HG02885 (cell line): ENCODE data around the gene GOLGA8M.
"Not testable (repeated sequence)": the region's sequence is repeated elsewhere in the genome, so short reads cannot be mapped to it uniquely, and the experiment has no call there.

Experiments
- ATAC-seq: cut with Tn5 transposase; IDR thresholded peaks from one replicate; pipeline ENCODE4 v1.9.1; 2021; ENCODE audit warnings: mild to moderate bottlenecking; ENCODE audit not compliant: unreplicated experiment, poor library complexity

Gene GOLGA8M, protein sequence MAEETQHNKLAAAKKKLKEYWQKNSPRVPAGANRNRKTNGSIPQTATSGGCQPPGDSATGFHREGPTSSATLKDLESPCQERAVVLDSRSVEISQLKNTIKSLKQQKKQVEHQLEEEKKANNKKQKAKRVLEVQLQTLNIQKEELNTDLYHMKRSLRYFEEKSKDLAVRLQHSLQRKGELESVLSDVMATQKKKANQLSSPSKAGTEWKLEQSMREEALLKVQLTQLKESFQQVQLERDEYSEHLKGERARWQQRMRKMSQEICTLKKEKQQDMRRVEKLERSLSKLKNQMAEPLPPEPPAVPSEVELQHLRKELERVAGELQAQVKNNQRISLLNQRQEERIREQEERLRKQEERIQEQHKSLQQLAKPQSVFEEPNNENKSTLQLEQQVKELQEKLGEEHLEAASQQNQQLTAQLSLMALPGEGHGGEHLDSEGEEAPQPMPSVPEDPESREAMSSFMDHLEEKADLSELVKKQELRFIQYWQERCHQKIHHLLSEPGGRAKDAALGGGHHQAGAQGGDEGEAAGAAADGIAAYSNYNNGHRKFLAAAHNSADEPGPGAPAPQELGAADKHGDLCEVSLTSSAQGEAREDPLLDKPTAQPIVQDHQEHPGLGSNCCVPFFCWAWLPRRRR

DNA sequence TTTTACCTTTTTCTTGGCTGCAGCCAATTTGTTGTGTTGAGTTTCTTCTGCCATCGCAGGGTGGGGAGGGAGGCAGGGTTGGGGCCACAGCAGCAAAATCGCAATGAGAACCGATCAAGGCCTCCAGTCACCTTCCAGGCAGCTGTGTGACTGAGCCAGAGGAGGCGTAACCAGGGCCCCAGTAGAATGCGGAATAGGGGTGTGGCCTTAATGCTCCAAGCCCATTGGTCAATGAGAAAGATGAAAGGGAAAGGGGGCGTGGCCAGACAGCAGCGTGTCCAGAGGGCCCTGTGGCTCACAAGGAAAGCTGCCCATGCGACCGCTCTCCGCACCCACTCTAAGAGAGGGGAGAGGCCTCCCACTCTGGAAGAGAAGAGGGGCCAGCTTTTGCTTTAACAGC lies at the start of gene GOLGA8M:
GOLGA8M (minus strand) TSS at position 152 of the 400 bp plus-strand sequence; CDS start at position 54, 98 bp downstream.
- not testable (repeated sequence) for ATAC-seq

DNA sequence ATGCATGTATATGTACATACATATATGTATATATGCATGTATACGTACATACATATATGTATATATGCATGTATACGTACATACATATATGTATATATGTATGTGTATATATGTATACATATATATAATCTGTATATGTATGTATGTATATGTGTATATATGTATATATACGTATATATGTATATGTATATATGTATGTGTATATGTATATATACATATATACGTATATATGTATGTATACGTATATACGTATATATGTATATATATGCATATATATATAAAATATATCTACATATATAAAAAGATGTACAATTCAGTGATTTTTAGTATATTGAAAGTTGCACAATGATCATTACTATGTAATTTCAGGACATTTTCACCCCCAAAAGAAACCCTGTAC lies 30.7 kb upstream of the GOLGA8M start:
- not testable (repeated sequence) for ATAC-seq

DNA sequence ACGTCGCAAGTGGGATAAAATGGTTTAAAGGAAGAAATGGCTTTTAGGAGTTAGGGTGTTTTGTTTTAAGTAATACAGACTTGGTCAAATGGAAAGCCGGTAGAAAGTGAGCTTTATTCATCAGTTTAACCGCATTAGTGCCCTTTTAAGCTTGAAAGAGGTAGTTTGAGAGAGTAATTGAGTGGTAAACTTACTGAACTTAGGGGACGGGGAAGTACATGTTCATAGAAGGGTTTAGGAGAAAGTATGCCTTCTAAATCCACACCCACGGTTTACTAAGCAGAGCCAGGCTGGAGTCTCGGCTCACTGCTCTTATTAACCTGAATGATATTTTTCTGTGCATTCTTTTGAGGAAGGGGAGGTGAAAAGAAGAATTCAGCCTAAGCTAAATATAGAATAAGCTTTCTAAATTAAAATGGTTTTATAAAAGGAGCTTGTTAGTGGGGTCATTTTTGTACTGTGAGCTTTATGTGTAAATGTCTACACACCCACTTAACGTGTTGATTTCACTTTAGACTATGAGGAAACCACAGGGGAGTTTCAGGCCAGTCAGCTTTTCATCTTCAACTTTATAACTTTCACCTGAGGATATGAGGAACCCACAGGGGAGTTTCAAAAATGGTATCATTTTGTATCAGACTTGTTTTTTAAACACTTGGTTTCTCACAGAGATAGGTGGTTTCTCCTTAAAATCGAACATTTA lies 26.5 kb upstream of the GOLGA8M start:
- peak; percentile 65 for ATAC-seq

DNA sequence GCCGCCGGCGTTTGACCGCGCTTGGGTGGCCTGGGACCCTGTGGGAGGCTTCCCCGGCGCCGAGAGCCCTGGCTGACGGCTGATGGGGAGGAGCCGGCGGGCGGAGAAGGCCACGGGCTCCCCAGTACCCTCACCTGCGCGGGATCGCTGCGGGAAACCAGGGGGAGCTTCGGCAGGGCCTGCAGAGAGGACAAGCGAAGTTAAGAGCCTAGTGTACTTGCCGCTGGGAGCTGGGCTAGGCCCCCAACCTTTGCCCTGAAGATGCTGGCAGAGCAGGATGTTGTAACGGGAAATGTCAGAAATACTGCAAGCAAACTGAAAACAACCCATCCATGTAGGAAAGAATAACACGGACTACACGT lies 26.0 kb upstream of the GOLGA8M start:
- not testable (repeated sequence) for ATAC-seq

DNA sequence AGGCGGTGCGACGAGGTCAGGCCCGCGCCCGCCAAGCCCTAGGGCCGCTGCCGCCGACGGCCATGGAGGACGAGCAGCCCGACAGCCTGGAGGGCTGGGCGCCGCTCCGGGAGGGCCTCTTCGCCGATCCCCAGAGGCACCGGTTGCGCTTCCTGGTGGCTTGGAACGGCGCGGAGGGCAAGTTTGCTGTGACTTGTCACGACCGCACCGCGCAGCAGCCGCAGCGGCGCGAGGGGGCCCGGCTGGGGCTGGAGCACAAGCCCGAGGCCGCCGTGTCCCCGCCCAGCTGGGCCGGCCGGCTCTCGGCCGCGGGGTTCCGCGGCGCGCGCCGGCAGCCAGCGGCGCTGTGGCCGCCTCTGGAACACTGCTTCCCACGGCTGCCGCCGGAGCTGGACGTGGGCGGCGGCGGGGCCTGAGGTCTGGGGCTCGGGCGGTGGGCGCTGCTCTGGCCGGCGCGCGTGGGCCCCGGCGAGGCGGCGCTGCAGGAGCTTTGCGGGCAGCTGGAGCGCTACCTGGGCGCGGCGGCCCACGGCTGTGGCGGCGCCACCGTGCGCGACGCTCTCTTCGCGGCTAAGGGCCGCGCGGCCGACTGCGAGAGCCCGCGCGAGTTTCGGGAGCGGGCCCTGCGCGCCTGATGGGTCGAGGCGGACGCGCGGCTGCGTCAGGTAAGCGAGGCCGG lies 25.4 kb upstream of the GOLGA8M start:
- ATAC-seq, result peak; percentile 66

DNA sequence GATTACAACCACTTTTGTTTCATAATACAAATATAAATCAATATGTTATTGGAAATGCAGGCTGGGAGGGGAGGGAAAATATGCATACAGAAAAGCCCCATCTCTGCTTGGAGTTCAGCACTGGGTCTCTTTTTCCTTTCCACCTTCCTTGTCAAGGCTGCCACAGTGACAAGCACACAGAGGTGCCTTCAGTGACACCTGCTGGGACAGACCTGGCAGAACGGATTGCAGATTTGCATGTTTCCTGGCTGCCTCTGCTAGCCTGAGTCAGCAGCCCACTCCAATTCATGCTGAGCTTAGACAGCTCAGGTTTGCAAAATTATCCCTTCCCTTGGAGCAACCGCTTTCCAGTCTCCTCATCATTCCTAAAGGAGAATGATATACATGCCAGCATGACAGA lies 15.8 kb upstream of the GOLGA8M start:
- not testable (repeated sequence) for ATAC-seq

DNA sequence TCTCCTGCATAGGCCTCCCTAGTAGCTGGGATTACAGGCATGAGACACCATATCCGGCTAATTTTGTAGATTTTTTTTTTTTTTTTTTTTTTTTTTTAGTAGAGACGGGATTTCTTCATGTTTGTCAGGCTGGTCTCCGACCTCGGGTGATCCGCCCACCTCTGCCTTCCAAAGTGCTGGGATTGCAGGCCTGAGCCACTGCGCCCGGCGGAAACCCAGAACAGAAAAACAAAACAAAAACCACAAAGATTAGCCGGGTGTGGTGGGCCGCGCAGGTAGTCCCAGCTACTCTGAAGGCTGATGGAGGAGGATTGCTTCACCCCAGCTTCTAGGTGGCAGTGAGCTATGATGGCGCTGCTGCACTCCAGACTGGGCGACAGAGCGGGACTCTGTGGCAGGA lies 14.8 kb upstream of the GOLGA8M start:
- not testable (repeated sequence) for ATAC-seq

DNA sequence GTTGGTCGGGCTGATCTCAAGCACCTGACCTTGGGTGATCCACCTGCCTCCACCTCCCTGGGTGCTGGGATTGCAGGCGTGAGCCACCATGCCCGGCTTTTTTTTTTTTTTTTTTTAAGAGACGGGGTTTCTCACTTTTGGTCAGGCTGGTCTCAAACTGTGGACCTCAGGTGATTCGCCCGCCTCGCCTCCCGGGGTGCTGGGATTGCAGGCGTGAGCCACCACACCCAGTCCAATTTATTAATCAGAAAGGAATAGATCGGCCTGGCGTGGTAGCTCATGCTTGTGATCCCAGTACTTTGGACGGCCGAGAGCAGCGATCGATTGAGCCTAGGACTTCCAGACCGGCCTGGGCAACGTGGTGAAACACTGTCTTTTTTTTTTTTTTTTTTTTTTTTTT lies 13.9 kb upstream of the GOLGA8M start:
- no peak for ATAC-seq

DNA sequence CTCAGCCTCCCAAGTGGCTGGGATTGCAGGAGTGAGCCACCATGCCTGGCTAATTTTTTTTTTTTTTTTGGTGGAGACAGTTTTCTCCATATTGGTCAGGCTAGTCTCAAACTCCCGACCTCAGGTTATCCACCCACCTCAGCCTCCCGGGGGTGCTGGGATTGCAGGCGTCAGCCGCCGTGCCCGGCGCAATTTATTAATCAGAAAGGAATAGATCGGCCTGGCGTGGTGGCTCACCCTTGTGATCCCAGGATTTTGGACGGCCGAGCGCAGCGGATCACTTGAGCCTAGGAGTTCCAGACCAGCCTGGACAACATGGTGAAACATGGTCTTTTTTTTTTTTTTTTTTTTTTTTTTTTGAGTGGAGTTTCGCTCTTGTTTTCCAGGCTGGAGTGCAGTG lies 13.3 kb upstream of the GOLGA8M start:
- no peak for ATAC-seq

DNA sequence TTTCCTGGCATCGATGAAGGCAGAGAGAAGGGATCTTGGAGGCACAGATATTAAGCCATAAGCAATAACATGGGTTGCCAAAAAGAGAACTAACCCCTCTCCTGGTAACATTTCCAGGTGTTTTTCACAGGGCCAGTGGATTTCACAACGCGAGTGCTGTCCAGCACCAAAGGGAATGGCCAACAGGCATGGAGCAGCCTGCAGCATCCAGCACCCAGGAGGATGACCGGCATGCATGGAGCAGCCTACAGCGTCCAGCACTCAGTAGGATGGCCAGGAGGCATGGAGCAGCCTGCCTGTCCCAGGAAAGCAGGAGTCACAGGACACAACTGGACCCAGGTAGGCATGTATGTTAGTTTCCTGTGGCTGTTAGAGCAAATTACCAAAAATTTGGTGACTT lies 11.8 kb upstream of the GOLGA8M start:
- not testable (repeated sequence) for ATAC-seq

DNA sequence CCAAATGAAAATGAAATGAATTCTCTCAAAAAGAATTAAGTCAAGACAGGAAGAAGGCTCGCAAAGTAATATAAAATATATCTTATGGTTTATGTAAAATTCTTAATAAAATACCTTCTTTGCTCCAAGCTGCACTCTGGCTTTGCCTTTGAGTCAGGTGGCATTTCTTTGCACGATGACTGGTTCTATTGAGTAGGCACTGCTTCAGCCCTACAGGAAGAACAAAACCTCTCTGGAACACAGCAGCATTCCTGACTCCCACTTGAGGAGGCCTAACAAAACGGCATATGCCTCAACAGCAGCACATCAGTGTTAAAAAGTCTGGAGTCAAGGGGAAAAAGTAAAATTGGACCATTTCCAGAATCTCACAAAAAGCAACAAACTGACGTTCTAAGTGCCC lies 7.4 kb upstream of the GOLGA8M start:
- not testable (repeated sequence) for ATAC-seq

DNA sequence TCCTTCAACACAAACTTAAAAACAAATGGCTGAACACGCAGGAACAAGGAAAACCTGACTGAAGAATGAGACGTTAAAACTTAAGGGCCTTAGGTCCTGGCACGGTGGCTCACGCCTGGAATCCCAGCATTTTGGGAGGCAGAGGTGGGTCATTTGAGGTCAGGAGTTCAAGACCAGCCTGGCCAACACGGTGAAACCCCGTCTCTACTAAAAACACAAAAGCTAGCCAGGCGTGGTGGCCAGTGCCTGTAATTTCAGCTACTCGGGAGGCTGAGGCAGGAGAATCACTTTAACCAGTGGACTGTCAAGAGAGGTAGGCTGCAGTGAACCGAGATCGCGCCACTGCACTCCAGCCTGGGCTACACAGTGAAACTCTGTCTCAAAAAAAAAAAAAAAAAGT lies 6.4 kb upstream of the GOLGA8M start:
- ATAC-seq, result not testable (repeated sequence)

DNA sequence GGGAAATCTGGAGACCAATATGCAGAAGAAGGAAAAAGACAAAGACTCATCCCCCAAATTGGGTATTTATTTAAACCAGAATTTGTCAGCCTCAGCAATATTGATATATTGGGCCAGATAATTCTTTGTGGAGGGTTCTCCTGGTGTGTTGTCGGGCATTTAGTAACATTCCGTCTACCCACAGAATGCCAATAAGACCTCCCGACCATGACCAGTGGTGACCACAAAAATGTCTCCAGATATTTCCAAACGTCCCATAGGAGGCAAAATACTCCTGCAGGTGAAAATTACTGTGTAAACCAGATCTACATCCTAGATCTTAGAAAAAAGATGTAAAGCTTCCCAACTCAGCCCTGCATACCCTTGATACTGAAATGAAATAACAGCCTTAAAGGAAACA lies 2.0 kb upstream of the GOLGA8M start:
- ATAC-seq, result not testable (repeated sequence)

DNA sequence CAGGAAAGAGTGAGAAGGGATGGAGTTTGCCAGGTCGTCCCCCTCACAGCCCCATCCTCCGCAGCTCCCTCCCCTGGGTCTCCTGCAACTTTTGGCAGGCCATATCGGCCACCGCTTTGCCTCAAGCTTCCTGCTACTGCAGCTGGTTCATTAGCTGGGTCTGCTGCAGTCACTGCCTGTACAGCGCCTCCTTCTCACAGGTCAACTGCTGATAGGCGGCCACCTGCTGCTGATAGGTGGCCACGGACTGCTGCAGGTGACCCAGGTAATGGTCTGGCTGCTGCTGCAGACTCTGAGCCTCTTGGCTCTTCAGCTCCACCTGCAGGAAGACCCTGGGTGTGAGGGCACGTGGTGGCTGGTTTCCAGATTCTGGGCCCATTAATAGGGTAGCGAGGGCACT lies 8.3 kb downstream of the GOLGA8M start:
- not testable (repeated sequence) for ATAC-seq

DNA sequence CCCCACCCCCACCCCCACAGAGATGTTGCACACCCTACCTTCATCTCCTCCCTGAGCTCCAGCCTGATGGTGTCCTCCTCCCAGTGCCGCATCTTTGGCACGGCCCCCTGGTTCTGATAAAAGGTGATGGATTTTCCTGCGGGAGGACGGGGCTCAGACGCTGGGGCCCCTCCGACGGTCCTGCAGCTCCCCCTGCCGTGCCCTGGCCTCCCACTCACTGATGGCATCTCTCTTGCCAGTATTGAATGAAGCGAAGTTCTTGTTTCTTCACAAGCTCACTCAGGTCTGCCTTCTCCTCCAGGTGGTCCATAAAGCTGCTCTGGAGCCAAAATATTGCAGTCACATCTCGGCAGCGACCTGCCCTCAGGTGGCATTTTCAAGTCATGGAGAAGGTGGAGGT lies 9.8 kb downstream of the GOLGA8M start:
- ATAC-seq, result not testable (repeated sequence)

DNA sequence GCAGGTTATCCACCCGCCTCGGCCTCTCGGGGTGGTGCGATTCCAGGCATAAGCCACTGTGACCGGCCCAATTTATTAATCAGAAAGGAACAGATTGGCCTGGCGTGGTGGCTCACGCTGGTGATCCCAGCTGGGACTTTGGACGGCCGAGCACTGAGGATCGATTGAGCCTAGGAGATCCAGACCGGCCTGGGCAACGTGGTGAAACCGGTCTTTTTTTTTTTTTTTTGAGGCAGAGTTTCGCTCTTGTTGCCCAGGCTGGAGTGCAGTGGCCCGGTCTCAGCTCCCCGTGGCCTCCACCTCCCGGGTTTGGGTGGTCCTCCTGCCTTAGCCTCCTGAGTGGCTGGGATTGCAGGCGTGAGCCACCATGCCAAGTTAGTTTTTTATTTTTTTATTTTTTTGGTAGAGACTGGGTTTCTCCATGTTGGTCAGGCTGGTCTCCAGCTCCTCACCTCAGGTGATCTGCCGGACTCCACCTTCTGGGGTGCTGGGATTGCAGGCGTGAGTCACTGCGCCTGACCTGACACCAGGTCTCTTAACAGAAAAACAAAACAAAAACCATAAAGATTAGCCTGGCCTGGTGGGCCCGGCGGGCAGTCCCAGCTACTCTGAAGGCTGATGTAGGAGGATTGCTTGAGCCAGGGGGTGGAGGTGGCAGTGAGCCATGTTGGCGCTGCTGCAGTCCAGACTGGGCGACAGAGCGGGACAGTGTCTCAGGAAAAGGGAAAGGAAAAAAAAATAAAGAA lies 18.0 kb downstream of the GOLGA8M start:
- ATAC-seq, result not testable (repeated sequence)

DNA sequence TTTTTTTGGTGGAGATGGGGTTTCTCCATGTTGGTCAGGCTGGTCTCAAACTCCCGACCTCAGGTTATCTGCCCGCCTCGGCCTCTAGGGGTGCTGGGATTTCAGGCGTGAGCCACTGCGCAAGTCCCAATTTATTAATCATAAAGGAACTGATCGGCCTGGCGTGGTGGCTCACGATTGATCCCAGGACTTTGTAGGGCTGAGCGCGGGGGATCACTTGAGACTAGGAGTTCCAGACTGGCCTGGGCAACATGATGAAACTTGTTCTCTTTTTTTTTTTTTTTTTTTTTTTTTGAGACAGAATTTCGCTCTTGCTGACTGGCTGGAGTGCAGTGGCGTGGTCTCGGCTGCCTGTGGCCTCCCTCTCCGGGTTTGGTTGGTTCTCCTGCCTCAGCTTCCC lies 19.2 kb downstream of the GOLGA8M start:
- ATAC-seq, result not testable (repeated sequence)

DNA sequence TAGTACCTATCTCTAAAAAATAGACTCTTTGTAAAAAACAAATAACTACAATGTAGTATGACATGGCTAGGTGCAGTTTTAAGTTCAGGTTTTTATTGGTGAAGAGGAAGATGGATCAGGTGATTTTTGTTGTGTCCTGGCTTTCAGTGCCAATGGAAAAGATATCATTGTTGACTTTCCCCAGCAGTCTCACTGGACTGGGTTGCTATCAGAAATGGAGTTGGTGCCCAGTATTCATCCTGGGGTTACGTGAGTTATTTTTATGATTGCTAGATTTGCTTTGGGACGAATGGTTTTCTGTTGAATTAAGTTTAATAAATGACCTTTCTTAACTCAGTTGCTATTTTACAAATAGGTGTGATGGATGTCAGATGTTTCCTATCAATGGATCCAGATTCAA lies 38.7 kb downstream of the GOLGA8M start:
- not testable (repeated sequence) for ATAC-seq

DNA sequence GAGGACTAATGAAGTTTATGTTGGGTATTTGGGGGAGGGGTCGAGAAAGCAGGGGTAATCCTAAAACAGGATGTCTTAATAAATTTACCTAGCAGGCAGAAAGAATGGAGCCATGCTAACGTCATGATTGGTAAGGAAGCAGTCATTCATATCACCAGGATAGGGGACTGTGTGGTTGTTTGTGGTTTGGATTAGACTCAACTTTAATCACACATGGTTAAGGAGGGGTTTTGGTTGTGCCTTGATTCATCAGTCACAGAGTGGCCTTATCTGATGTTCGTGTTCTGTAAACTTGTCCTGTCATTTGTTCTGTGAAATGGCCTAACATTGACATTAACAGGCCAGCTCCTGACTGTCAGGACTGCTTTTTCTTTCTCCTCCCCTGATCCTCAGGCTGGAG lies 40.1 kb downstream of the GOLGA8M start:
- ATAC-seq, result not testable (repeated sequence)

DNA sequence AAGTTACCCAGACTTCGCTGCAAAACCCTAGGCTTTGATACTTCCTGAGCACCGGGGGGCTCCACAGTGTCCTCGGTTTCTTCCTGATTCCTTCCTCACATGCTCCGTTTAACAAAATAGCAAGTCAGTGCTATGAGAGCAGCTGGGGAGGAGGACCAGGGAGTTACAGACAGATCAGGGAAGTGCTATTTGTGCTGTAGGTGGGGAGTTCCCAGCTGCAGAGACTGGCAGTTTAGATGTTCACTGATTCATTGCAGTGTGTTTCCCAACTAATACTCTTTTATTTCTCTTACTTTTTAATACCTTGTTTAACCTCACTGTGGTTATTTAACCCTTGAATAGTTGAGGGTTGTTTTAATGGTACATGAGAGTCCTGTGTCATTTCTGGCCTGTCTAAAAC lies 45.8 kb downstream of the GOLGA8M start:
- not testable (repeated sequence) for ATAC-seq
